Brain microvascular endothelial cell (primary cell): ENCODE data around the gene CENPB.

Source experiments
- DNase-seq: peaks from one replicate; pipeline ENCODE4 v3.0.0-alpha.2; 2020
- H3K27ac ChIP-seq: fragments of 250-450 bp; sonication (Bioruptor Pico); 2 replicates; pipeline ENCODE4 v1.5.1; 2020; ENCODE audit warnings: mild to moderate bottlenecking, moderate library complexity
- H3K27me3 ChIP-seq: fragments of 250-450 bp; sonication (Bioruptor Pico); replicated peaks from 2 replicates; pipeline ENCODE4 v1.5.1; 2020; ENCODE audit warnings: mild to moderate bottlenecking
- H3K36me3 ChIP-seq: fragments of 250-450 bp; sonication (Bioruptor Pico); replicated peaks from 2 replicates; pipeline ENCODE4 v1.5.1; 2020; ENCODE audit warnings: mild to moderate bottlenecking
- H3K4me3 ChIP-seq: 2 replicates; pipeline ENCODE4 v1.5.1; 2011; ENCODE audit warnings: low read depth, mild to moderate bottlenecking, control low read depth, low read length, moderate library complexity
- CTCF ChIP-seq: IDR thresholded peaks from 2 replicates; pipeline ENCODE4 v1.5.1; 2011; ENCODE audit warnings: low read depth, mild to moderate bottlenecking, moderate library complexity, low read length, control low read depth, inconsistent platforms; ENCODE audit errors: missing control alignments
- in situ Hi-C: cut with HindIII; loops from 2 replicates; pipeline ENCODE4 v1.10.0; 2017; ENCODE audit warnings: low sequenced_read_pairs, low pct_ligation_motif_present

The CENPB gene

GRCh38 chr20:3783511-3784195 lies 2.9 kb downstream of the CENPB start:
- H3K4me3 ChIP-seq: no peak overlapping the region
- H3K27ac ChIP-seq: no peak overlapping the region
- no peak for DNase-seq
- no peaks in the 10 kb centered on the region for H3K36me3 ChIP-seq
- H3K27me3 ChIP-seq: peaks cover 5% of the 10 kb centered on the region
- in situ Hi-C loops: no loop called here
- TF ChIP-seq CTCF: no peak

- H3K36me3 ChIP-seq: no peaks in the 10 kb centered on the region
- in situ Hi-C loops: no loop called here
- no peak overlapping the region for H3K27ac ChIP-seq
- no peak for TF ChIP-seq CTCF
- H3K4me3 ChIP-seq: no peak overlapping the region
- peaks cover 8% of the 10 kb centered on the region for H3K27me3 ChIP-seq
- no peak for DNase-seq
These were observed 3.5 kb downstream of the CENPB start for GRCh38 chr20:3783068-3783489.

DNA sequence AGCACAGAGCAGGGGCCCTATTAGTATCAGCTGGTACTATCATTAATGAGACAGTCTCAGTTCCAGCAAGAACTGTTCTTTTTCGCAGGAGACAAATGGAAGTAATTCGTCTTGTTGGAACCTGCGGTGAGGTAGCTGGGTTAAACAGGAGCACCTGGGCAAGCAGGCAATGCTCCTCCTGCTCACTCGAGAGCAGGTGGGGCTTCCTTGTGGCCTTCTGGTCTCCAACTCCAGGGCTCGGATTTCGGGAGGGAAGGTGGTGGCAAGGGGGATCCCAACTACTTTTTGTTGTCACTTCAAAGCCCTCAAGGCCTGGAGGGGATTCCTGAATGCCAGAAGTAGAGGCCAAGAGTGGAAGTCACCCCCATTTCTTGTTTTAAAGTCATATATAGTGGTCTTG lies 3.9 kb downstream of the CENPB start:
- Histone ChIP-seq H3K4me3 (no peak overlapping the region), H3K36me3 (no peaks in the 10 kb centered on the region), H3K27me3 (peaks cover 8% of the 10 kb centered on the region), H3K27ac (no peak overlapping the region)
- in situ Hi-C loops: no loop called here
- no peak for DNase-seq
- TF ChIP-seq CTCF: no peak

DNA sequence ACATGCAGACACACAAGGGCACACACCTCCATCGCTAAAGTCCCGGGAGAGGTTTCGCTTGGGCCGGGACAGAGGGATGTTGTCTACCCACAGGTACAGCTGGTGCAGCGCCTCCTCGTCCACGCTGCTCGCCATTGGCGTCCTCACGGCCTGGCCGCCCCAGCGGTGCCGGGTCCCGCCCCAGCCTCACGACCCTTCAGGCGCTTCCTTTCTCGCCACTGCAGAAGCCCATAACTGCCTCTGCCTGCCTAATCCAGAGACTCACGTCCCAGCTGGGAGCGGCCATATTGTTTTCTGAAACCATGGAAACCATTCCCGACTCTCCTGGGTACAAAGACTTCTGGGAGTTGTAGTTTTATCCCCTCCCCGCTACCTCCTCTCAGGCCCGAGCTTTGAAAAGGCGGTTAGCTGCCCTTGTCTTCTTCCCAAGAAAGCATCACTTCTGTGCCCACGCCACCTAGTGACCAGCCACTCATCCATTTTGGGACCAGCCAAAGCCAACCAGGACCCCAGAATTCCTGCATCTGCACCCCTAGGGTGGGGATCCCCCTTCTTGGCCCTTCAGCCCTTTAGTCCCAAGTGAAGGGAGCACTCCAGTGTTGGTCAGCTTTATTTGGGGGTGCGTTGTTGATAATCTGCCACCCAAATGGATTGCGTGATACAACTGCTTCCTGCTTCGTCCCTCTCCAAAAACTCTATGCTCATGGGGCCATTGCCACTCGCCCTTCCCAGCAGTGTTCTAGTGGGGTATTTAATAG lies 5.2 kb downstream of the CENPB start, which contains the start of gene SPEF1:
TSS of gene SPEF1 (minus strand) at position 296 of the 758 bp plus-strand sequence. CDS start at position 135, 161 bp downstream.
- no peak within 1 kb of the TSS for H3K27ac ChIP-seq
- no peaks in the 10 kb centered on the region for H3K36me3 ChIP-seq
- H3K27me3 ChIP-seq: peaks cover 8% of the 10 kb centered on the region
- peak; percentile 90 for DNase-seq
- in situ Hi-C loops: no loop called here
- peak; percentile 69 for TF ChIP-seq CTCF
- H3K4me3 ChIP-seq: peak within 1 kb of the TSS; percentile 50

- Histone ChIP-seq H3K4me3 (no peak overlapping the region), H3K27me3 (peaks cover 8% of the 10 kb centered on the region), H3K27ac (no peak overlapping the region), H3K36me3 (no peaks in the 10 kb centered on the region)
- in situ Hi-C loops: no loop called here
- TF ChIP-seq CTCF: no peak
- no peak for DNase-seq
These were observed 7.6 kb downstream of the CENPB start for GRCh38 chr20:3778976-3779375.
